HG03521 (cell line): Measurements from ENCODE around the gene HLA-DPB1.
"Not testable (repeated sequence)": the region's sequence is repeated elsewhere in the genome, so short reads cannot be mapped to it uniquely, and the experiment has no call there.

Source experiments
- ATAC-seq: cut with Tn5 transposase; IDR thresholded peaks from one replicate; pipeline ENCODE4 v1.9.1; 2021; ENCODE audit warnings: mild to moderate bottlenecking, moderate library complexity; ENCODE audit not compliant: unreplicated experiment

HLA-DPB1 gene

DNA sequence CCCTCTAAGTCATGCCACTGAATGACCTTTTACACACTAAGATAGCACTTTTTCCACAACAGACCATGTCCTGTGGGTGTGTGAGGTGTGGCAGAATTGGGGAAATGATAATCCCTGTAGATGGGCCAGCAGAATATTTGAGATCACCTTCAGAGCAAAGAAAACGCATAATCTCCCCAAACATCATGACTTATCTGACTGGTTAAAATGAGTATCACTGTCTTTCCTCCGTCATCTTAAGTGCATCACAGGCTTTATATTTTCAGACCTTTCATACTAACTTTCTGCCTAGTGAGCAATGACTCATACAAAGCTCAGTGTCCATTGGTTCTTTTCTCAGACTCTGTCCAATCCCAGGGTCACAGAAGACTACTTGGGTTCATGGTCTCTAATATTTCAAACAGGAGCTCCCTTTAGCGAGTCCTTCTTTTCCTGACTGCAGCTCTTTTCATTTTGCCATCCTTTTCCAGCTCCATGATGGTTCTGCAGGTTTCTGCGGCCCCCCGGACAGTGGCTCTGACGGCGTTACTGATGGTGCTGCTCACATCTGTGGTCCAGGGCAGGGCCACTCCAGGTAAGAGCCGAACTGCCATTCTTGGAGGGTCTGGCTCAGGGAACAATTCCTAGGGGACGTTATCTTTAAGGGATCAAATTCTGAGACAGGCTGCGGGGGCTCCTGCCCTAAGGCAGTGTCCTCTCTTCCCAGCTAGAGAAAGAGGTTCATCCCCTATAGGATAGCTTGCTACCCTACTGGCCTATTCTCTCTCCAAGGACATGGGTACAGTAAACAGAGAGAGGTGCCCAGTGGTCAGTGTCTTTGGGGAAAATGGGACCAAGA is at the start of gene HLA-DPB1:
TSS of gene HLA-DPB1 (plus strand) at position 423 of the 838 bp plus-strand sequence. CDS start at position 475, 52 bp downstream.
- peak; percentile 69 for ATAC-seq

DNA sequence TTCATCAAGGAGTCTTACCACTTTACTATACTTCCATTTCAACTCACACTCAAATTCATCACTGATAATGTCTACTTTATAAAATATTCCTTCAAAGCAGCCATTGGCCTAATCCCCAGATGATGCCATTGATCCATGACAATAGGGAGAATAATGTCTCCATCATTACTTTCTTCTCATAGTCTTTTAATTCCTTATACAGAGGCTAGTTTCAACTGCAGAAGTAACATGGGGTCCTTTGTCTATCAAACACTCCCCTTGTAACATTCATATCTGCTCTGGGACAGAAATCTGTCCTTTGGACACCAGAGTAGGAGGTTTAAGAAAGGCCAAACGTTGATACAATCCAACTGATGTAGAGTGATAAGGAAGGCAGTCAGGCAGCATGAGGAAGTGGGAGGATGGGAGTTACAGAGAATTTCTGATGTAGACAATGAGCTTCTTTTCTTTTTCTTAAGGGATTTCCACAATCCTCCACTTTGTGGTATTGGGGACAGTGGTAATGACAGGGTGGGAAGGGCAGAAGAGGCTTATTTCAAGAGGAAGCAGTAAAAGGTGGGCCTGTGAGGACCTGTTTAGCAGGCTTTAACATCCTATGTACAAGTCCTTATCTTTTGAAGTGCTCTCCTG is 47.5 kb upstream of the HLA-DPB1 start:
- no peak for ATAC-seq

DNA sequence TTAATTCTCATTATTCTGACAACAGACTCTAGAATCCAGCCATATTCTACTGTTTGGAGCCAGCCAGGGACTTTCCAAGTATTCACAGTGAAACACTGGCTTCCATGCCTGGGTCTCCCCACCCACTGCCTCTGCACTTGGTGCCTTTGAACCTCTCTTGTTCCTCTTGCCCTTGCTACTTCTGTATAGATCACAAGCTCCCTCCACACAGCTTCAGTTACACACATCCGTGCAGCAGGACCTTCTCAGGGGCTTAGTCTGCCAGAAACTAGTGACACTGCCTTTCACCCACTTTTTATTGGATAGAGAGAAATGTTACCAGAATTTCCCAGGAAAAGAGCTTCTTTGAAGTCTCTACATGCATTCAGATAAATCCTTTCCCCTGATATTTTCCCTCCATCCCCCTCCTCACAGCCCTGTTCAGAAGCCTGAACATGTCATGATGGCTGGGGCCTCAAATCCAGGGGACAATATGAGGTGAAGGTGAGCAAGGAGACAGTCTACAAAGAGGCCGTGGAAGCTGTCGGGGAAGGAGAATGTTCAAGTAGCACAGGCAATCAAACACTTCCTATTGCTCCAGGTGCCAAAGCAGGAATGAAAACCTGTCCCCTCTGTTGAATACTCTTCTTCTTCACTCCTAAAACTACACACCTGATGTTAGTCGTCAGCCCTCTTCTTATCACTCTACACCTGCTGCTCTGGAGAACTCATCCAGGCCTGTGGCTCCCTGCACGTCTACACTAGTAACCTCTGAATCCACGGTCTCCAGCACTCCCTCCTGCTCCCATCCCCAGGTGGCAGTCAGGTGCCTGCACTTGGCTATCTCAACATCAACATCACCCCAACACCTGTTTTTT is 46.2 kb upstream of the HLA-DPB1 start:
- ATAC-seq, result peak; percentile 71

DNA sequence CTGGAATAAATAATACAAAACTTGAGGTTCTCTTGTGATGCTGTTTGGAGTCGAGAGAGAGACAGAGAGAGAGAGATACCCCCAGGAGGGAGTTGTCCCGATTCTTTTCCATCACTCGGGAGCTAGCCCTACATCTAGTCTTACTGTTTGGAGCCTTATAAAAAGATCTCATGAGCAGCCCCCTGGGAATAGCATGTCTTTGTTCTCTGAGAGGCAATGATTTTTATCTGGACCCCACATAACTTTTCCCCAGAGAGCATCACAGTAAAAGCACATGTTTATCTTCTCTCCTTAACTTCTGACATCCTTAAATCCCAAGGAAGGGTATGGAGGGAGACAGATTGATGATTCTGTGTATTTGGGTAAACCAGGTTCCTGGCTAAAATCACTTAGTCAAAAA is 45.5 kb upstream of the HLA-DPB1 start:
- ATAC-seq, result no peak

DNA sequence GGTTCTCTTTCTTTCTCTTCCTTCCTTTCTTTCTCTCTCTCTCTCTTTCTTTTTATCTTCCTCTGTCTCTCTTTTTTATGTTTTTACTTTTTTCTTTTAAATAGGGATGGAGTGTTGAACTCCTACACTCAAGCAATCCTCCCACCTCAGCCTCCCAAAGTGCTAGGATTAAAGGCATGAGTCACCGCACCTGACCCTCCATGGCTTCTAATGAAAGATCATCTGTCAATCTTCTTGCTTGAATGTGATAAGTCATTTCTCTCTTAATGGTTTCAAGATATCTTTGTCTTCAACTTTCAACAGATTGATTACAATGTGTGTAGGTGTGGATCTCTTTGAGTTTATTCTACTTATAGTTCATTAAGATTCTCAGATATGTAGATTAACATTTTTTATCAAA is 41.2 kb upstream of the HLA-DPB1 start:
- ATAC-seq, result no peak

DNA sequence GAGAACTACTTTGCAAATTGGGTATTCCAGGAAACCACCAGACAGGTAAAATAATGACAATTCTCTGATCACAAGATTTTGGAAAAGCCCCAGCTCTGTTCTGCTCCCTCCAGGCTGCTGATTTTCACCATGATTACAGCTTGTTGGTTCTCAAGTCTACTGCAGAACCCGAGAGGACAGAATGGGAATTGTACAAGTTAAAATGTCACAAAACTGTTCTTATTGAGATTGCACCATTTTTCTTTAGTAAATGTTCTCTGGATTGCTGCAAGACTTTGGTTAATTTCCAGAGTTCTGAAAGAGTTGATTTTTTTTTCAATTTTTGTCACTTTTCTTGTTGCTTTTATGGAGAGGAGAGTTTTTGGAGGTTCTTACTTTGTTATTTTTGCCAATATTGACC is 39.3 kb upstream of the HLA-DPB1 start:
- ATAC-seq, result no peak

DNA sequence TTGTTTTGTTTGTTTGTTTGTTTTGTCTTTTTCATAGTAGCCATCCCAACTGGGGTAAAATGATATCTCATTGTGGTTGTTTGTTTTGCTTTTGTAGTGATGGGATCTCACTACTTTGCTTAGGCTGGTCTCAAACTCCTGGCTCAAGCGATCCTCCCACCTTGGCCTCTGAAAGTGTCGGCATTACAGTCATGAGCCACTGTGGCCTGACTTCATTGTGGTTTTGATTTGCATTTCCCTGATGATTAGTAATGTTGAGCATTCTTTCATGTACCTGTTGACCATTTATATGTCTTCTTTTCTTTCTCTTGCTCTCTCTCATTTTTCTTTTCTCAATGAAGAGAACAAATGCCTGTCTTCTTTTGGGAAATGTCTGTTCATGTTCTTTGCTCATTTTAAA is 35.6 kb upstream of the HLA-DPB1 start:
- no peak for ATAC-seq

DNA sequence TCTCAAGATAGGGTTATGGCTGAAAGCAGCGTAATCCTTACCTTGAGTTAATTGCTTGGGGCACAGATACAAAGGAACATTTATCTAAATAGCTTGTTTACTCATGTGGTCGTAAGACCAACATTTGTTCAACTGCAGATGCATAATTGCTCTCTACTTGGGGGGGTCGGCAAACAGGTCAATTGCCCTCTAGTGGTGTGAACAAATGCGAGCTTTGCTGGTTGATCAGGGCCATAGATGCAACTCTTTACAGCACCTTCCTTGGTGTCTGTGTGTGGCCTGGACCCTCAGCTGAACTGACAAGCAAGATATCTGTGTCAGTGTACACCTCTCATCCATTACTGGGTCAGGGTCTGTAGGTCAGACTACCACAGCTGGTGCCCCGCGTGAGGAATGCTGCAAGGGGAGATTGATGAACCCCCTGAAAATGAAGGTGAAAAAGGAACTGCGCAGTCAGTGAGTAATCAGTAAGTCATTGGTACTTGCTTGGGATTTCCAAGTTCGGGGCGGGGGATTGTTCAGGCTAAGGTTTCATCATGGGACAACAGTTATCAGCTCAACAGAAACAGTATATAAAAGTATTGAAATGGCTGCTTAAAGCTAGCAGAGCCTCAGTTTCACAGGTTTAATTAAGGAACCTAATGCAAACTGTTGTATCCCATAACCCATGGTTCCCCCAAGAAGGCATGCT is 26.3 kb upstream of the HLA-DPB1 start:
- ATAC-seq, result no peak

DNA sequence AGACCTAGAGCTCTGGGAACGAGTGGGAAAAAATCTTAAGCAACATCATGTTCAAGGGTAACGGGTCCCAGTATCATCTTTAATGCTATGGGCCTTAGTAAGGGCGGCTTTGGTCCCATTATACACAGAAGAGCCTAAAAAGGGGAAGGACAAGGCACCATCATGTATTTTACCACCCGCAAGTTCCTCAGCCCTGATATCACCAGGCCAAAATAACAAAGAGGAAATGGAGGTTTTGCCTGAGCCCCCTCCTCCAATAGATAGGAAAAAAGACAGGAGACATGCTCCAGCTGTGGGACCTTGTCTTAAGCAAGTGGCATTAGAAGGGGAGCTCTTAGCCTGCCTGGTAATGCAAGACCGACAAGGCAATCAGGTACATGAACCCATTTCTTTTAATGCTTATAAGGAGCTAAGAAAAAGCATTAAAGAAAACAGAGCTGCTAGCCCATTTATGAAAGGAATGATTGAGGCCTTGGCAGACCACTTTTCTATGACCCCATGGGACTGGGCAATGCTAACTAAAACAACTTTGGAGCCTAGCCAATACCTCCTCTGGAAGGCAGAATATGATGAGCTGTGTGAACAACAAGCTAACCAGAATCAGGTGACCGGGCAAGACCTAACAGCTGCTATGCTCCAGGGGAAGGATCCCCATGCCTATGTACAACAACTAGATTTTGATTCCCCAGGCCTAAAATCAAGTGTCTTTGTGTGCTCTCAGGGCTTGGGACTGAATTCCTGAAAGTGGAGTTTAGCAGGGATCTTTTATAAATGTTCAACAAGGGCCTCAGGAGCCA is 25.6 kb upstream of the HLA-DPB1 start:
- no peak for ATAC-seq

DNA sequence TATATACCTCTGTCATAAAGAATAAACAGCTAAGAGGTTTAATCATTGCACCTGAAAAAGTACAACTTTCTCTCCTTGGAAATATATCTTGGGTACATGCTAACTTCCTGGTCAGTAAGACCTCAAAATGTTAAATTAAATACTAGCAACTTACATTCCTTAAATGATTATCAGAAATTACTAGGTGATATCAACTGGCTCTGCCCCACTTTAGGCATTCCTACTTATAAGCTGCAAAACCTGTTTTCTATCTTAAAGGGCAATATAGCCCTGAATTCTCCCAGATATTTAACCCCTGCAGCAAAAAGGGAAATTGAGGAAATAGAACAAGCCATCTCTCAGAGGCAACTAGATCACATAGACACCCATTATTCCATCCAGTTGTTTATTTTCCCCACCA is 23.2 kb upstream of the HLA-DPB1 start:
- ATAC-seq, result no peak

DNA sequence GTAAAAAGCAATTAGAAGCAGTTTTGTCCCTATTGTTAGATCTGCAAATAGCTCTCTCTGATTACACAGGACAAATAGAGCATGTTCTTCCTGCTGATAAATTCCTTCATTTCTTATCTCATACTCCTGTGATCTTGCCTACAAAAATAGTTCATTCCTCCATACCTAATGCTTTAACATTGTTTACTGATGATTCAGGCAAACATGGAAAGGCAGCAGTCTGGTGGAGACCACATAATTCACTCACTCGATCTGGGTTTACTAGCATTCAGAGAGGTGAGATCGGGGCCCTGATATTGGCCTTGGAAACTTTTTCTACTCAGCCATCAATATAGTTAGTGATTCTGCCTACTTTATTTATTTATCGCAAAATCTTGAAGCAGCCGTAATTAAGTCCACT is 22.6 kb upstream of the HLA-DPB1 start:
- ATAC-seq, result no peak

DNA sequence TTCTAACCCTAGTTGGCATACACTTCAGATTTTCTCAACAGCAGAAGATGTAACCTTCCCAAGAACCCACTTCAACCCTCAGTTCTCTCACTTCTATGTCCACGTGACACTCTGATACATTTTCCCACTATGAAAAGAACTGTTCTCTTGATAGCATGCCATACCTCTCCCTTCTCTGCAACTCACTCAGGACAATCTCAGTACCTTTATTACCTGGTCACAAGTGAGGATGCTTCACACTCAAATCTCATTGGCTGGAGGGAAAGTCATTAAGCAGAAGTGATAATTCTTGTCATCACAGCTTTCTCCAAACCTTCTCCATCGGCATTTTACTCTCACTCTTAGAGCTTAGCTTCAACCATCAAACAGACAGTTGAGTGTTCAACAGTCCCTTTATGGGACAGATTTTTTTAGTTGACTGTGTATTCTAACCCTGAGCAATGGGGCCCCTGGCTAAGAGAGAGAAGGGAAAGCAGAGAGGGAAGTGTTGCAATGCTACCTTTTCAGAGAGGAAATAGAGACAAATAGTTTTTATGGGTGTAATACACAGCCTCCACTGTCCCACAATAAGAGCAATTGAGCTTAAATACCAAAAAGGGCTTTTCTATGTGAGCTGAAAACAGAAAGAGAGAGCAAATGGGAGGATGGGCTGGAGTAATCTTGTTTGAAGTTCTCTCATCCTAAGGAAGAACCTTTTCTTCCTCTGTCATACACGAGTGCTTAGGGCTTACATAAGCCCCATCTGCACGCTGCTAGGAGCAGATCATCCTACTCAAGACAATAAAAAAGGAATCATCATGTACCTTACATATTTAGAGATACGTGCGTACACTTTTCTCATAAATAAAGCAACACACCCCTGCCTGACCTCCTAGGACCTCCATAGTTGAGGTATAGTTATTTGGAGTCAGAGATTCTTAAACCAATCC is 18.3 kb upstream of the HLA-DPB1 start:
- no peak for ATAC-seq

DNA sequence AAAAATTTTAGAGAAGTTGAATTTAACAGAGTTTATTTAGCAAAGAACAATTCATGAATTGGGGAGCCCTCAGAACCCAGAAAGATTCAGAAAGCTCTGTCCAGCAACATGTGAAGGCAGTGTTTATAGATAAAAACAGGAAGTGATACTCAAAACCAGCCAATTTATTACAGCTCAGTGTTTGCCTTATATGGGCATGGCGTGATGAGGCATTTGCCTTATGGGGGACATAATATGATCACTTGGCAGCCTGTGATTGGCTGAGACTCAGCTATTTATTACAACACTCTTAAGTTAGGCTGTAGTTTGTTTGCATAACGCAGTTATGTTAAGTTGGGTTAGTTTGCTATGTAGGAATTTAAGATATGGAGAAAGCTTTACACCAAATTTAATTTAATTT is 13.8 kb upstream of the HLA-DPB1 start:
- peak; percentile 50 for ATAC-seq

DNA sequence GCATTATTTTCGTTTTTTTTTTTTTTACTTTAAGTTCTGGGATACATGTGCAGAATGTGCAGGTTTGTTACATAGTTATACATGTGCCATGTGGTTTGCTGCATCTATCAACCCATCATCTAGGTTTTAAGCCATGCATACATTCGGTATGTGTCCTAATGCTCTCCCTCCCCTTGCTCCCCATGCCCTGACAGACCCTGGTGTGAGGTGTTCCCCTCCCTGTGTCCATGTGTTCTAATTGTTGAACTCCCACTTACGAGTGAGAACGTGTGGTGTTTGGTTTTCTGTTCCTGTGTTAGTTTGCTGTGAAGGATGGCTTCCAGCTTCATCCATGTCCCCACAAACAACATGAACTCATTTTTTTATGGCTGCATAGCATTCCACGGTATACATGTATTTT is 12.4 kb upstream of the HLA-DPB1 start:
- not testable (repeated sequence) for ATAC-seq

DNA sequence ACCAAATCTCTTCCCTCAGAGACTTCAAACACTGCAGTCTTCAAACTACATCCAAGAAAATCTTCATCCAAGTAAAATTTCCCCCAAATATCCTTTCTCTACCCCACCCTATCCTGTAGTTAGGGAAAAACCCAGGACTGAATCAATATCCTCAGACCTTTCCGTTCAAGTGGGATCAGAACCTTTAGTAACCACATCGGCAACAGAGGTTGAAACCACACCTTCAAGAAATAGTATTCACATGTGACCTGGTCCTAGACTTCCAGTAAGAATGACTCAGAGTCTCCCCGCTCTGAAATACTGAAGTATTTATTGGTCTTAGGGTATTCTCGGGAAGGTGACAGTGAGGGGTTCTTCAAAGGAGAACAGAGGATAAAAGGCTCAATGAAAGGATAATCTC is 11.1 kb upstream of the HLA-DPB1 start:
- no peak for ATAC-seq

DNA sequence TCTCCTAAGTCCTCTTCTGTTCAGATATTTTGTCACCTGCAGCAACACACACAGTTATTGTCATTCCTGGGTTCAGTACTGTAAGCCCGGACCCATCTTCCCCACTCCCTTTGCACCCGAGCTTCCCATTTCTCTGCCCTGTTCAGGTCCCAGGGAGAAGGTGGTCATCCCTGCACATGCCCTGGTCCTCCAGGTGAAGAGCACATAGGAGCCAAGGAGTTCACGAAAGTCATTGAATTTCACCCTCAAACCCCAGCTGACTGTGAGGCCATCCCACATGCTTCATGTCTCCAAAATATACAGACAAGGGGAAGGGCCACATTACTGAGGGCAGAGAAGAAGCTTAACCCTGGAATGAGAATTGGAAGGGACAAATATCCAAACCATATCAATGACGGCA is 10.5 kb upstream of the HLA-DPB1 start:
- no peak for ATAC-seq

DNA sequence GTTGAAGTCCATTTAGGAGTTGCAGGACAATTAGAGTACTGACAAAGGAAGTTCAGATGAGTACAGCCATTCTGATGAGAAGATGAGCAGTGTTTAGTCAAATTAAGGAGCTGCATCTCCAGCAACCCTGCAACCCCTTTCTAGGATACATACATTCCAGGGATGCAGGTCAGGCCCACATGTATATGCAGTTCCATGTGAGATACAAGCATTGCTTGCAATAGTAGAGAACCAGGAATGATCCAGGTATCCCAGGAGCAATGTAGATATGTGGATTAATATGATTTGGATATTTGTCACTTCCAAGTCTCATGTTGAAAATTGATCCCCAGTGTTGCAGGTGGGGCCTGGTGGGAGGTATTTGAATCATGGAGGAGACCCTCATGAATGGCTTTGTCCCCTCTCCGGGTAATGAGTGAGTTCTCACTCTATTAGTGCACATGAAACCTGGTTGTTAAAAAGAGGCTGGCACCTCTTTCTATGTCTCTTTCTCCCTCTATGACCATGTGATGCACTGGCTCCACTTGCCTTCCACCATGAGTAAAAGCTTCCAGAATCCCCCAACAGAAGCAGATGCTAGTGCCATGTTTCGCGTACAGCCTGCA is 8.8 kb upstream of the HLA-DPB1 start:
- ATAC-seq, result no peak

DNA sequence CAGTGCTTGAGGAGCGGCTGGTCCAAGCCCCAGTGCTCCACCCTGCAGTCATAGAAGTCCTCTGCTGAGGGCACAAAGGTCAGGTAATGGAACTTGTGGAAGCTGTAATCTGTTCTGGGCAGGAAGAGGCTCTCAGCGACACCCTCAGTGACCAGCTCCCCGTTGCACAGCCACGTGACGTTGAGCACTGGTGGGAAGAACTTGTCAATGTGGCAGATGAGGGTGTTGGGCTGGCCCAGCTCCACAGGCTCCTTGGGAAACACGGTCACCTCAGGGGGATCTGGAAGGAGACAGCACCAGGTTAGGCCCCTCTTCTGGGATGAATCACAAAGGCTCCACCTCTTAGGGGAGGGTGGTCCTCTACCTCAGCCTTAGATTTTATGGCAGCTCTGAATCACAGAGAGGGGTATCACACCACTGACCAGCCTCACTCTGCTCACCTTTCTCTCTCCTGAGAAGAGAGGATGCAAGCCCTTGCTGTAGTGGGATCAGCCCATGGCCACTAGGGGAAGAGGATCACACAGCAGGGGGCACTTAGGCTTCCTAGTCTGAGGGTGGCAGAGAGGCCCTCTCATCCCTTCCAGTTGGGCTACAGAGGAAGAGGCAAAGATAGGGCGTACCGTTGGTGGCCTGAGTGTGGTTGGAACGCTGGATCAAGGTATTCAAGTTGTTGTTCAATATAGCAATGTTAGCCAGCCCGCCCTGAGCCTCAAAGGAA is 6.6 kb upstream of the HLA-DPB1 start:
- no peak for ATAC-seq
